ENCODE results near the gene CADM2.

- TF ChIP-seq CTCF (IDR thresholded peaks at IDR 0.05; ENCODE audit: poor library complexity), result no peak
- no peak for TF ChIP-seq EZH2phosphoT487 (IDR thresholded peaks at IDR 0.05; ENCODE audit: low read depth, severe bottlenecking, unreplicated experiment)
- no peak for TF ChIP-seq EZH2 (IDR thresholded peaks at IDR 0.05; ENCODE audit: borderline replicate concordance)
Observed at GRCh38 chr3:86037916-86038315, 1079.1 kb downstream of the CADM2 start.

Data from hepatocyte (in vitro differentiated cells).